ENCODE measurements around the gene CDON.

The CDON gene

GRCh38 chr11:126090452-126090851 is 27.8 kb upstream of the CDON start:
- H3K4me3 ChIP-seq = no peak overlapping the region
- TF ChIP-seq POLR2AphosphoS5 (IDR thresholded peaks at IDR 0.05; ENCODE audit: borderline replicate concordance, low read depth, low read length) = no peak
- TF ChIP-seq EZH2 (IDR thresholded peaks at IDR 0.05) = no peak
- no peak for TF ChIP-seq FOXP2 (optimal IDR thresholded peaks at IDR 0.05; ENCODE audit: control extremely low read depth, extremely low read length, insufficient read depth)
- H3K9me3 ChIP-seq (ENCODE audit: low read depth, low read length) = no peaks in the 10 kb centered on the region
- no peaks in the 10 kb centered on the region for H3K36me3 ChIP-seq (ENCODE audit: insufficient read depth, low read length)
- no peak for DNase-seq (ENCODE audit: low read depth, low spot score)
- H3K27ac ChIP-seq = no peak overlapping the region
- H3K9ac ChIP-seq (ENCODE audit: insufficient read length) = no peak overlapping the region

GRCh38 chr11:126088999-126089398 is 26.3 kb upstream of the CDON start:
- Histone ChIP-seq H3K27ac (no peak overlapping the region), H3K9me3 (ENCODE audit: low read depth, low read length) (no peaks in the 10 kb centered on the region), H3K4me3 (no peak overlapping the region), H3K36me3 (ENCODE audit: insufficient read depth, low read length) (no peaks in the 10 kb centered on the region), H3K9ac (ENCODE audit: insufficient read length) (no peak overlapping the region)
- TF ChIP-seq EZH2 (IDR thresholded peaks at IDR 0.05) (no peak), POLR2AphosphoS5 (IDR thresholded peaks at IDR 0.05; ENCODE audit: borderline replicate concordance, low read depth, low read length) (no peak), FOXP2 (optimal IDR thresholded peaks at IDR 0.05; ENCODE audit: control extremely low read depth, extremely low read length, insufficient read depth) (no peak)
- no peak for DNase-seq (ENCODE audit: low read depth, low spot score)

GRCh38 chr11:126086248-126086647 is 23.6 kb upstream of the CDON start:
- no peak for DNase-seq (ENCODE audit: low read depth, low spot score)

GRCh38 chr11:126084608-126084912 is 21.9 kb upstream of the CDON start:
- H3K27ac ChIP-seq = no peak overlapping the region
- no peak for DNase-seq (ENCODE audit: low read depth, low spot score)
- TF ChIP-seq FOXP2 (optimal IDR thresholded peaks at IDR 0.05; ENCODE audit: control extremely low read depth, extremely low read length, insufficient read depth) = no peak
- H3K4me3 ChIP-seq = no peak overlapping the region
- no peaks in the 10 kb centered on the region for H3K9me3 ChIP-seq (ENCODE audit: low read depth, low read length)
- H3K9ac ChIP-seq (ENCODE audit: insufficient read length) = no peak overlapping the region
- H3K36me3 ChIP-seq (ENCODE audit: insufficient read depth, low read length) = no peaks in the 10 kb centered on the region

More at GRCh38 chr11:126086248-126086647, 23.6 kb upstream of the CDON start:
- H3K27ac ChIP-seq = no peak overlapping the region
- no peak for TF ChIP-seq FOXP2 (optimal IDR thresholded peaks at IDR 0.05; ENCODE audit: control extremely low read depth, extremely low read length, insufficient read depth)
- no peak for TF ChIP-seq POLR2AphosphoS5 (IDR thresholded peaks at IDR 0.05; ENCODE audit: borderline replicate concordance, low read depth, low read length)
- TF ChIP-seq EZH2 (IDR thresholded peaks at IDR 0.05) = no peak
- H3K9ac ChIP-seq (ENCODE audit: insufficient read length) = no peak overlapping the region
- no peaks in the 10 kb centered on the region for H3K9me3 ChIP-seq (ENCODE audit: low read depth, low read length)
- H3K36me3 ChIP-seq (ENCODE audit: insufficient read depth, low read length) = no peaks in the 10 kb centered on the region
- no peak overlapping the region for H3K4me3 ChIP-seq

GRCh38 chr11:126083829-126084607 is 21.4 kb upstream of the CDON start:
- Histone ChIP-seq H3K9me3 (ENCODE audit: low read depth, low read length) (no peaks in the 10 kb centered on the region), H3K36me3 (ENCODE audit: insufficient read depth, low read length) (no peaks in the 10 kb centered on the region), H3K9ac (ENCODE audit: insufficient read length) (no peak overlapping the region), H3K27ac (no peak overlapping the region), H3K4me3 (no peak overlapping the region)
- no peak for DNase-seq (ENCODE audit: low read depth, low spot score)
- no peak for TF ChIP-seq FOXP2 (optimal IDR thresholded peaks at IDR 0.05; ENCODE audit: control extremely low read depth, extremely low read length, insufficient read depth)
- TF ChIP-seq POLR2AphosphoS5 (IDR thresholded peaks at IDR 0.05; ENCODE audit: borderline replicate concordance, low read depth, low read length) = no peak
- TF ChIP-seq EZH2 (IDR thresholded peaks at IDR 0.05) = no peak

- Histone ChIP-seq H3K9me3 (ENCODE audit: low read depth, low read length) (no peaks in the 10 kb centered on the region), H3K36me3 (ENCODE audit: insufficient read depth, low read length) (no peaks in the 10 kb centered on the region), H3K4me3 (no peak overlapping the region), H3K27ac (no peak overlapping the region), H3K9ac (ENCODE audit: insufficient read length) (no peak overlapping the region)
- DNase-seq (ENCODE audit: low read depth, low spot score) = no peak
- no peak for TF ChIP-seq FOXP2 (optimal IDR thresholded peaks at IDR 0.05; ENCODE audit: control extremely low read depth, extremely low read length, insufficient read depth)
- no peak for TF ChIP-seq POLR2AphosphoS5 (IDR thresholded peaks at IDR 0.05; ENCODE audit: borderline replicate concordance, low read depth, low read length)
- no peak for TF ChIP-seq EZH2 (IDR thresholded peaks at IDR 0.05)
Observed at GRCh38 chr11:126082251-126083109, 19.8 kb upstream of the CDON start.

- no peak for TF ChIP-seq POLR2AphosphoS5 (IDR thresholded peaks at IDR 0.05; ENCODE audit: borderline replicate concordance, low read depth, low read length)
- no peak for TF ChIP-seq FOXP2 (optimal IDR thresholded peaks at IDR 0.05; ENCODE audit: control extremely low read depth, extremely low read length, insufficient read depth)
- no peak for TF ChIP-seq EZH2 (IDR thresholded peaks at IDR 0.05)
- Histone ChIP-seq H3K27ac (no peak overlapping the region), H3K9ac (ENCODE audit: insufficient read length) (no peak overlapping the region), H3K9me3 (ENCODE audit: low read depth, low read length) (no peaks in the 10 kb centered on the region), H3K4me3 (no peak overlapping the region), H3K36me3 (ENCODE audit: insufficient read depth, low read length) (no peaks in the 10 kb centered on the region)
- DNase-seq (ENCODE audit: low read depth, low spot score) = no peak
Observed at GRCh38 chr11:126081915-126082250, 19.2 kb upstream of the CDON start.

- TF ChIP-seq POLR2AphosphoS5 (IDR thresholded peaks at IDR 0.05; ENCODE audit: borderline replicate concordance, low read depth, low read length) = no peak
- TF ChIP-seq EZH2 (IDR thresholded peaks at IDR 0.05) = no peak
- TF ChIP-seq FOXP2 (optimal IDR thresholded peaks at IDR 0.05; ENCODE audit: control extremely low read depth, extremely low read length, insufficient read depth) = no peak
- H3K36me3 ChIP-seq (ENCODE audit: insufficient read depth, low read length) = no peaks in the 10 kb centered on the region
- no peaks in the 10 kb centered on the region for H3K9me3 ChIP-seq (ENCODE audit: low read depth, low read length)
- H3K27ac ChIP-seq = peak overlapping the region; percentile 70
- H3K4me3 ChIP-seq = no peak overlapping the region
- DNase-seq (ENCODE audit: low read depth, low spot score) = no peak
- H3K9ac ChIP-seq (ENCODE audit: insufficient read length) = peak overlapping the region; percentile 11
Observed at GRCh38 chr11:126080161-126080941, 17.7 kb upstream of the CDON start.

All from SK-N-MC (cell line).